Motor neuron (in vitro differentiated cells): ENCODE results near the gene ACKR3. TPM values are rescaled to one million over a fixed set of nuclear protein-coding genes. Genes with fewer than 3 reads are reported as not detected.
A peak's percentile ranks its signal among the peaks of the same experiment; 100 is the strongest.

Experiments
- ATAC-seq, 8 experiments: fragments of 200-7000 bp; cut with Tn5 transposase; replicated peaks in 6 of 8; 2 replicates each; pipeline ENCODE4 v1.8.0; 2021; ENCODE audit warnings: mild to moderate bottlenecking in 8 of 8, moderate library complexity in 8 of 8
- H3K27ac ChIP-seq, 2 donors: fragments of 250-450 bp; sonication (Bioruptor Pico); 2 replicates each; pipeline ENCODE4 v1.9.0; 2021; ENCODE audit warnings: antibody characterized with exemption in 2 of 2, mild to moderate bottlenecking in 2 of 2, moderate library complexity in 1 of 2
- H3K4me1 ChIP-seq, 2 donors: fragments of 250-450 bp; sonication (Bioruptor Pico); replicated peaks in 1 of 2; 2 replicates each; pipeline ENCODE4 v1.6.1; 2021; ENCODE audit warnings: antibody characterized with exemption in 2 of 2, mild to moderate bottlenecking in 2 of 2, moderate library complexity in 1 of 2
- H3K4me3 ChIP-seq, 5 donors: fragments of 250-450 bp; sonication (Bioruptor Pico); 2 replicates each; pipeline ENCODE4 v1.9.0; 2021; ENCODE audit warnings: antibody characterized with exemption in 5 of 5, mild to moderate bottlenecking in 5 of 5, moderate library complexity in 4 of 5
- WGBS, 10 experiments: fragments of 450-650 bp; shearing (Covaris generic); methylation state at CpG; one replicate each; pipeline ENCODE4 v1.0.0; 2022; 5-methylcytosine and 5-hydroxymethylcytosine counted together
- in situ Hi-C, 9 experiments: fragments of 400-800 bp; cut with MboI; loops; one replicate each; pipeline ENCODE4 v1.15.0; 2021; ENCODE audit warnings: low sequenced_read_pairs in 9 of 9, low pct_unique_long_range_greater_than_20kb in 2 of 9; ENCODE audit not compliant: unreplicated experiment in 9 of 9
- total RNA-seq, 8 experiments: library from RNA; unstranded; fragments of 300-600 nt; gene quantifications; 2 replicates each; pipeline versions ENCODE4 v1.2.3 to v1.2.4, GENCODE V29; 2022

Gene ACKR3
- total RNA-seq, 8 experiments from 2014 or later = 5.3 to 66.1 (median 21.1) TPM

GRCh38 chr2:236625156-236625690 is 55.6 kb downstream of the ACKR3 start:
- in situ Hi-C loops = no loop called here
- ATAC-seq = no peak
- Histone ChIP-seq H3K4me3 (no peak overlapping the region), H3K27ac (no peak overlapping the region), H3K4me1 (peaks cover 0 to 5% of the 10 kb centered on the region in 2 donors)
- WGBS, 10 experiments = 30 to 86% (median 63%) methylated on average over 1 to 7 of the region's 10 CpGs; no CpG with 5 or more reads in 6 of the 10 experiments

GRCh38 chr2:236626391-236627150 is 56.9 kb downstream of the ACKR3 start:
- Histone ChIP-seq H3K4me1 (no peaks in the 10 kb centered on the region), H3K4me3 (no peak overlapping the region), H3K27ac (no peak overlapping the region)
- WGBS, 10 experiments = 33 to 100% (median 92%) methylated on average over 1 to 6 of the region's 20 CpGs; no CpG with 5 or more reads in 6 of the 10 experiments
- in situ Hi-C loops = no loop called here
- peak in 1 of 8 experiments; percentile 23 for ATAC-seq

- Histone ChIP-seq H3K4me3 (no peak overlapping the region), H3K27ac (no peak overlapping the region), H3K4me1 (no peaks in the 10 kb centered on the region)
- no peak for ATAC-seq
- in situ Hi-C loops = no loop called here
- 80 to 100% (median 95%) methylated on average over 1 to 4 of the region's 11 CpGs; no CpG with 5 or more reads in 4 of the 10 experiments for WGBS, 10 experiments
These were observed 57.6 kb downstream of the ACKR3 start for GRCh38 chr2:236627193-236627592.

GRCh38 chr2:236627841-236628240 is 58.2 kb downstream of the ACKR3 start:
- Histone ChIP-seq H3K4me1 (no peaks in the 10 kb centered on the region), H3K27ac (no peak overlapping the region), H3K4me3 (no peak overlapping the region)
- in situ Hi-C loops = no loop called here
- no peak for ATAC-seq
- WGBS, 10 experiments = 44 to 100% (median 88%) methylated on average over 1 to 4 of the region's 6 CpGs; no CpG with 5 or more reads in 4 of the 10 experiments

GRCh38 chr2:236628256-236628901 is 58.8 kb downstream of the ACKR3 start:
- ATAC-seq = no peak
- in situ Hi-C loops = no loop called here

GRCh38 chr2:236628981-236629605 is 59.5 kb downstream of the ACKR3 start:
- peaks cover 0 to 8% of the 10 kb centered on the region in 2 donors for H3K4me1 ChIP-seq
- 66 to 100% (median 100%) methylated on average over 1 to 4 of the region's 11 CpGs; no CpG with 5 or more reads in 5 of the 10 experiments for WGBS, 10 experiments
- no peak for ATAC-seq
- H3K27ac ChIP-seq = no peak overlapping the region
- H3K4me3 ChIP-seq = no peak overlapping the region
- in situ Hi-C loops = no loop called here

More at GRCh38 chr2:236628256-236628901, 58.8 kb downstream of the ACKR3 start:
- Histone ChIP-seq H3K4me3 (no peak overlapping the region), H3K4me1 (peaks cover 0 to under 1% of the 10 kb centered on the region in 2 donors), H3K27ac (no peak overlapping the region)
- WGBS, 10 experiments = 17 to 100% (median 97%) methylated on average over 1 to 11 of the region's 15 CpGs; no CpG with 5 or more reads in 4 of the 10 experiments

- H3K27ac ChIP-seq = no peak overlapping the region
- H3K4me3 ChIP-seq = no peak overlapping the region
- 76 to 100% (median 89%) methylated on average over 1 to 14 of the region's 16 CpGs for WGBS, 10 experiments
- peak in 1 of 8 experiments; percentile 29 for ATAC-seq
- in situ Hi-C loops = no loop called here
- H3K4me1 ChIP-seq = peaks cover 0 to 15% of the 10 kb centered on the region in 2 donors
These were observed 60.6 kb downstream of the ACKR3 start for GRCh38 chr2:236629961-236630872.

GRCh38 chr2:236631281-236631855 is 61.7 kb downstream of the ACKR3 start:
- Histone ChIP-seq H3K4me3 (no peak overlapping the region), H3K4me1 (peaks cover 0 to 15% of the 10 kb centered on the region in 2 donors), H3K27ac (no peak overlapping the region)
- 32 to 100% (median 82%) methylated on average over 1 to 12 of the region's 15 CpGs for WGBS, 10 experiments
- in situ Hi-C loops = no loop called here
- no peak for ATAC-seq

GRCh38 chr2:236631856-236632291 is 62.2 kb downstream of the ACKR3 start:
- Histone ChIP-seq H3K4me1 (peaks cover 0 to 15% of the 10 kb centered on the region in 2 donors), H3K27ac (no peak overlapping the region), H3K4me3 (no peak overlapping the region)
- in situ Hi-C loops = no loop called here
- 80 to 100% (median 94%) methylated on average over 1 to 9 of the region's 11 CpGs; no CpG with 5 or more reads in 4 of the 10 experiments for WGBS, 10 experiments
- no peak for ATAC-seq
